Mammary epithelial cell (primary cell): ENCODE results near the gene ZBED4.

Source experiments
- CTCF ChIP-seq, 2 donors: IDR thresholded peaks in 1 of 2; conservative IDR thresholded peaks in 1 of 2; 2 replicates each; pipeline ENCODE4 v1.5.1; 2011 to 2012; ENCODE audit warnings: inconsistent platforms in 2 of 2, low read length in 2 of 2, mild to moderate bottlenecking in 2 of 2, control low read depth in 1 of 2, low read depth in 1 of 2; ENCODE audit not compliant: insufficient read depth in 1 of 2; ENCODE audit errors: extremely low read depth in 1 of 2
- EZH2 ChIP-seq: IDR thresholded peaks from 2 replicates; pipeline ENCODE4 v1.6.1; 2012; ENCODE audit warnings: low read length, inconsistent platforms, borderline replicate concordance

- TF ChIP-seq CTCF (conservative IDR thresholded peaks at IDR 0.05 in 1 of 2, IDR thresholded peaks at IDR 0.05 in 1 of 2; ENCODE audit: extremely low read depth in 1 of 2, insufficient read depth in 1 of 2, low read depth in 1 of 2, low read length in 2 of 2) (no peak), EZH2 (no peak)
Measured at GRCh38 chr22:49928185-49928495, 74.5 kb downstream of the ZBED4 start.
